ENCODE measurements around the gene PRKN.

PRKN gene

GRCh38 chr6:161686655-161687054 is 1040.9 kb downstream of the PRKN start:
- in situ Hi-C loops (cut with HindIII; ENCODE audit: low sequenced_read_pairs), result no loop called here
- TF ChIP-seq, protein P1, sequence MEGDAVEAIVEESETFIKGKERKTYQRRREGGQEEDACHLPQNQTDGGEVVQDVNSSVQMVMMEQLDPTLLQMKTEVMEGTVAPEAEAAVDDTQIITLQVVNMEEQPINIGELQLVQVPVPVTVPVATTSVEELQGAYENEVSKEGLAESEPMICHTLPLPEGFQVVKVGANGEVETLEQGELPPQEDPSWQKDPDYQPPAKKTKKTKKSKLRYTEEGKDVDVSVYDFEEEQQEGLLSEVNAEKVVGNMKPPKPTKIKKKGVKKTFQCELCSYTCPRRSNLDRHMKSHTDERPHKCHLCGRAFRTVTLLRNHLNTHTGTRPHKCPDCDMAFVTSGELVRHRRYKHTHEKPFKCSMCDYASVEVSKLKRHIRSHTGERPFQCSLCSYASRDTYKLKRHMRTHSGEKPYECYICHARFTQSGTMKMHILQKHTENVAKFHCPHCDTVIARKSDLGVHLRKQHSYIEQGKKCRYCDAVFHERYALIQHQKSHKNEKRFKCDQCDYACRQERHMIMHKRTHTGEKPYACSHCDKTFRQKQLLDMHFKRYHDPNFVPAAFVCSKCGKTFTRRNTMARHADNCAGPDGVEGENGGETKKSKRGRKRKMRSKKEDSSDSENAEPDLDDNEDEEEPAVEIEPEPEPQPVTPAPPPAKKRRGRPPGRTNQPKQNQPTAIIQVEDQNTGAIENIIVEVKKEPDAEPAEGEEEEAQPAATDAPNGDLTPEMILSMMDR (IDR thresholded peaks at IDR 0.05; ENCODE audit: low read depth, low read length), result no peak
- no peak overlapping the region for H3K4me3 ChIP-seq (ENCODE audit: low read depth, low read length)
- no peak for DNase-seq (ENCODE audit: low read depth, low spot score)

DNA sequence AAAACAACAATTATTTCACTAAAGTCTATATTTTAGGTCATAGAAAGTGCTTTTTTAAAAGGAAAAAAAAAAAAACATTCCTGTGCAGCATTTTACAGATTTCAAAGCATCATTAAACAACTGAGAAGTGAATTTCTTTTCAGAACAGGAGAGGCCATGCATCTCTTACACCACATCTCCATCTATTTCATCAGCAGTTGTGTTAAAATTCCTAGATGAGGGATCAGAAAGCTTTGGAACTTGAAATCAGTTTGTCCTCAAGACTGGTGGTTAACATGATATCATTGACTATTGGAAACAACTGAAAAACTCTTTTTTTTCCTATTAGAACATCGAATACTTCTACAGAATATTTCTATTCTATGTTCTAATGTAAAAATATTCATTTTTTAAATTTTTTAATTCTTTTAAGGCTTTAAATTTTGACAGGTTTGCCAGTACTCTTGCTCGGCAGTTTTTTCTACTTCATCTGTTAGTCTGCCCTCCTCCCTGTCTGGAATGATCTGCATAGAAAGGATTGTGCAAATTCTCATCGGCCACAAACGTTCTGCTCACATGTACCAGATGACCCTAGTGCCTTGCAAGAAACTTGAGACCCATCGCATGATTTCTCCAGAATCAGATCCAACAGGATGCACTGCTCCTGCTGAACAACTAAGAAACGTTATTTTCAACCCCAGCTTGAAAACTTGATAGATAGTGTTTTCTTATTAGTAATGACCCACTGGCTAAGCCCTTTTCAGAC is 1042.7 kb downstream of the PRKN start:
- DNase-seq (ENCODE audit: low read depth, low spot score), result no peak
- no peak overlapping the region for H3K4me3 ChIP-seq (ENCODE audit: low read depth, low read length)

DNA sequence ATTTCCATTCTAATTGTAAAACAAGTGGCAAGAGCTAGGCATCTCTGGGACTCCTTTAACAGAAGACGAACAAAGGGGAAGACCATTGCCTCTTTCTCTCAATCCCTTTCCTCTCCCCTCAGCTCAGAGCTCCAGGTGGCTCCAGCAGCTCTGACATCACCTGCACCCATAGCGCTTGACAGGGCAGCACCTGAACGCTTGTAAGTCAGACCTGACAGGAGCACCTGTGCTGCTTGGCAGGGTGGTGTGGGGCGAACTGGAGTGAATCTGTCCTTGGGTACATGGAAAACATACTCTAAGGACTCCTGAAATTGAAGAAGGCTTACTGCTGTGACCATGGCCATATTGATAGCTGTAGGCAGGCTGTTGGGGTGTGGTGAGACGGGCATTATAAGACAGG is 1044.2 kb downstream of the PRKN start:
- TF ChIP-seq, protein P1 (IDR thresholded peaks at IDR 0.05; ENCODE audit: low read depth, low read length), result no peak
- H3K4me3 ChIP-seq (ENCODE audit: low read depth, low read length), result no peak overlapping the region
- no peak for DNase-seq (ENCODE audit: low read depth, low spot score)
- in situ Hi-C loops (cut with HindIII; ENCODE audit: low sequenced_read_pairs), result no loop called here

More for the DNA sequence above, 1042.7 kb downstream of the PRKN start:
- TF ChIP-seq, protein P1 (IDR thresholded peaks at IDR 0.05; ENCODE audit: low read depth, low read length), result no peak
- in situ Hi-C loops (cut with HindIII; ENCODE audit: low sequenced_read_pairs), result no loop called here

DNA sequence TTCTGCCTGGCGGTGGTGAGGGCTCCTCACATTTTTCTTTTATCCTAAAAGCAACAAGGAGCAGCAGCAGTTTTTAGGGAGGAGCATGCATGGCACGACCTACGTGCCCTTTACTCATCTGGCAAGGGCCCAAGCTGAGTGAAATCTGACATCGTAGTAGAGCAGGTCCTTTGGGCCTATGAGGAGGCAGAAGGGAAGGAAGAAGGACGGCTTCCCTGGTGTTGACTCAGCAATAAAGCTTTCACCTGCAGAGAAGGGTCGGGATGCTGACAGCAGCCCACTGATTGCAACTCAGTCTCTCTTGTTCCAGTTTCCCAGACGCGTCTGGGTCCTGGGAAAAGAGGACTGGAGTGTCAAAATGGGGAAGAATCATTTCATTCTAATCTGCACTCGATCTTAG is 1044.6 kb downstream of the PRKN start:
- DNase-seq (ENCODE audit: low read depth, low spot score), result no peak
- H3K4me3 ChIP-seq (ENCODE audit: low read depth, low read length), result no peak overlapping the region
- TF ChIP-seq, protein P1 (IDR thresholded peaks at IDR 0.05; ENCODE audit: low read depth, low read length), result no peak
- in situ Hi-C loops (cut with HindIII; ENCODE audit: low sequenced_read_pairs), result no loop called here

- DNase-seq (ENCODE audit: low read depth, low spot score), result no peak
- TF ChIP-seq, protein P1 (IDR thresholded peaks at IDR 0.05; ENCODE audit: low read depth, low read length), result no peak
- in situ Hi-C loops (cut with HindIII; ENCODE audit: low sequenced_read_pairs), result no loop called here
- no peak overlapping the region for H3K4me3 ChIP-seq (ENCODE audit: low read depth, low read length)
Observed at GRCh38 chr6:161679980-161680538, 1047.5 kb downstream of the PRKN start.

- H3K4me3 ChIP-seq (ENCODE audit: low read depth, low read length), result no peak overlapping the region
- DNase-seq (ENCODE audit: low read depth, low spot score), result no peak
- TF ChIP-seq, protein P1 (IDR thresholded peaks at IDR 0.05; ENCODE audit: low read depth, low read length), result no peak
- in situ Hi-C loops (cut with HindIII; ENCODE audit: low sequenced_read_pairs), result no loop called here
Observed at GRCh38 chr6:161677188-161677587, 1050.4 kb downstream of the PRKN start.

Data from astrocyte of the spinal cord (primary cell).